ENCODE measurements around the gene HCAR3. TPM values are rescaled to one million over a fixed set of nuclear protein-coding genes. Genes with fewer than 3 reads are reported as not detected.

HCAR3 gene
- total and polyA plus RNA-seq, 2 experiments from 2014 or later: not detected

DNA sequence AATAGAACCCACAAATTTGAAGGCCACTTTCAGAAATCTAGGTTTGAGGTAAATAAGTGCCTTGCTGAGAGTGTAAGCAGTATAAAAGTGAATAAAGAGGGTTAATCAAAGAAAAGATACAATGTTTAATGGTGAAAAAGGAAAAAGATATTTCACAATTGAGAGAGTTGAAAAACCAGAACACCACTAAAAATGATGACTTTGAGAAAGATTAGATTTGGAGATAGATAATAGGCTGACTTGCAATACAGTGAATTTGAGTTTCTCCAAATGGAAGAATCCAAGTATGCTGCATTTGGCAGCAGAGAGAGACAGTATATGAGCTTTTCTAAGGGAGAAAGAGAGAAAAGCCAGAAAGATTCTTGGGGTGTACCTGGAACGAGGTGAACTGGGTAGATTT lies 38.2 kb upstream of the HCAR3 start:
- no peaks in the 10 kb centered on the region for H3K27me3 ChIP-seq (ENCODE audit: insufficient read depth)
- H3K4me1 ChIP-seq (ENCODE audit: insufficient read depth): peaks cover 13% of the 10 kb centered on the region
- H3K4me3 ChIP-seq: no peak overlapping the region
- Mint-ChIP-seq H3K27me3 (ENCODE audit: insufficient read depth, low read depth, poor library complexity) (peaks cover 5% of the 10 kb centered on the region), H3K9me3 (peaks cover 3% of the 10 kb centered on the region; the same call in 1 of the 3 replicates), H3K4me1 (peaks cover 24% of the 10 kb centered on the region), H3K36me3 (ENCODE audit: low read depth) (peaks cover 68% of the 10 kb centered on the region), H3K27ac (no peak overlapping the region), H3K4me3 (no peak overlapping the region)
- peaks cover 49% of the 10 kb centered on the region for H3K36me3 ChIP-seq (ENCODE audit: insufficient read depth)
- H4K20me1 ChIP-seq (replicated peaks; ENCODE audit: insufficient read depth): peaks cover 29% of the 10 kb centered on the region
- no peak overlapping the region for H2AFZ ChIP-seq
- no peak for TF ChIP-seq ZNF331 (CRISPR knock-in tag; IDR thresholded peaks at IDR 0.05; ENCODE audit: low read depth)
- no peak for TF ChIP-seq EZH2 (IDR thresholded peaks at IDR 0.05; ENCODE audit: low read depth, unreplicated experiment)
- TF ChIP-seq, protein P1, sequence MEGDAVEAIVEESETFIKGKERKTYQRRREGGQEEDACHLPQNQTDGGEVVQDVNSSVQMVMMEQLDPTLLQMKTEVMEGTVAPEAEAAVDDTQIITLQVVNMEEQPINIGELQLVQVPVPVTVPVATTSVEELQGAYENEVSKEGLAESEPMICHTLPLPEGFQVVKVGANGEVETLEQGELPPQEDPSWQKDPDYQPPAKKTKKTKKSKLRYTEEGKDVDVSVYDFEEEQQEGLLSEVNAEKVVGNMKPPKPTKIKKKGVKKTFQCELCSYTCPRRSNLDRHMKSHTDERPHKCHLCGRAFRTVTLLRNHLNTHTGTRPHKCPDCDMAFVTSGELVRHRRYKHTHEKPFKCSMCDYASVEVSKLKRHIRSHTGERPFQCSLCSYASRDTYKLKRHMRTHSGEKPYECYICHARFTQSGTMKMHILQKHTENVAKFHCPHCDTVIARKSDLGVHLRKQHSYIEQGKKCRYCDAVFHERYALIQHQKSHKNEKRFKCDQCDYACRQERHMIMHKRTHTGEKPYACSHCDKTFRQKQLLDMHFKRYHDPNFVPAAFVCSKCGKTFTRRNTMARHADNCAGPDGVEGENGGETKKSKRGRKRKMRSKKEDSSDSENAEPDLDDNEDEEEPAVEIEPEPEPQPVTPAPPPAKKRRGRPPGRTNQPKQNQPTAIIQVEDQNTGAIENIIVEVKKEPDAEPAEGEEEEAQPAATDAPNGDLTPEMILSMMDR (conservative IDR thresholded peaks at IDR 0.05; ENCODE audit: low read depth in 2 of 2): no peak
- TF ChIP-seq, protein P2, sequence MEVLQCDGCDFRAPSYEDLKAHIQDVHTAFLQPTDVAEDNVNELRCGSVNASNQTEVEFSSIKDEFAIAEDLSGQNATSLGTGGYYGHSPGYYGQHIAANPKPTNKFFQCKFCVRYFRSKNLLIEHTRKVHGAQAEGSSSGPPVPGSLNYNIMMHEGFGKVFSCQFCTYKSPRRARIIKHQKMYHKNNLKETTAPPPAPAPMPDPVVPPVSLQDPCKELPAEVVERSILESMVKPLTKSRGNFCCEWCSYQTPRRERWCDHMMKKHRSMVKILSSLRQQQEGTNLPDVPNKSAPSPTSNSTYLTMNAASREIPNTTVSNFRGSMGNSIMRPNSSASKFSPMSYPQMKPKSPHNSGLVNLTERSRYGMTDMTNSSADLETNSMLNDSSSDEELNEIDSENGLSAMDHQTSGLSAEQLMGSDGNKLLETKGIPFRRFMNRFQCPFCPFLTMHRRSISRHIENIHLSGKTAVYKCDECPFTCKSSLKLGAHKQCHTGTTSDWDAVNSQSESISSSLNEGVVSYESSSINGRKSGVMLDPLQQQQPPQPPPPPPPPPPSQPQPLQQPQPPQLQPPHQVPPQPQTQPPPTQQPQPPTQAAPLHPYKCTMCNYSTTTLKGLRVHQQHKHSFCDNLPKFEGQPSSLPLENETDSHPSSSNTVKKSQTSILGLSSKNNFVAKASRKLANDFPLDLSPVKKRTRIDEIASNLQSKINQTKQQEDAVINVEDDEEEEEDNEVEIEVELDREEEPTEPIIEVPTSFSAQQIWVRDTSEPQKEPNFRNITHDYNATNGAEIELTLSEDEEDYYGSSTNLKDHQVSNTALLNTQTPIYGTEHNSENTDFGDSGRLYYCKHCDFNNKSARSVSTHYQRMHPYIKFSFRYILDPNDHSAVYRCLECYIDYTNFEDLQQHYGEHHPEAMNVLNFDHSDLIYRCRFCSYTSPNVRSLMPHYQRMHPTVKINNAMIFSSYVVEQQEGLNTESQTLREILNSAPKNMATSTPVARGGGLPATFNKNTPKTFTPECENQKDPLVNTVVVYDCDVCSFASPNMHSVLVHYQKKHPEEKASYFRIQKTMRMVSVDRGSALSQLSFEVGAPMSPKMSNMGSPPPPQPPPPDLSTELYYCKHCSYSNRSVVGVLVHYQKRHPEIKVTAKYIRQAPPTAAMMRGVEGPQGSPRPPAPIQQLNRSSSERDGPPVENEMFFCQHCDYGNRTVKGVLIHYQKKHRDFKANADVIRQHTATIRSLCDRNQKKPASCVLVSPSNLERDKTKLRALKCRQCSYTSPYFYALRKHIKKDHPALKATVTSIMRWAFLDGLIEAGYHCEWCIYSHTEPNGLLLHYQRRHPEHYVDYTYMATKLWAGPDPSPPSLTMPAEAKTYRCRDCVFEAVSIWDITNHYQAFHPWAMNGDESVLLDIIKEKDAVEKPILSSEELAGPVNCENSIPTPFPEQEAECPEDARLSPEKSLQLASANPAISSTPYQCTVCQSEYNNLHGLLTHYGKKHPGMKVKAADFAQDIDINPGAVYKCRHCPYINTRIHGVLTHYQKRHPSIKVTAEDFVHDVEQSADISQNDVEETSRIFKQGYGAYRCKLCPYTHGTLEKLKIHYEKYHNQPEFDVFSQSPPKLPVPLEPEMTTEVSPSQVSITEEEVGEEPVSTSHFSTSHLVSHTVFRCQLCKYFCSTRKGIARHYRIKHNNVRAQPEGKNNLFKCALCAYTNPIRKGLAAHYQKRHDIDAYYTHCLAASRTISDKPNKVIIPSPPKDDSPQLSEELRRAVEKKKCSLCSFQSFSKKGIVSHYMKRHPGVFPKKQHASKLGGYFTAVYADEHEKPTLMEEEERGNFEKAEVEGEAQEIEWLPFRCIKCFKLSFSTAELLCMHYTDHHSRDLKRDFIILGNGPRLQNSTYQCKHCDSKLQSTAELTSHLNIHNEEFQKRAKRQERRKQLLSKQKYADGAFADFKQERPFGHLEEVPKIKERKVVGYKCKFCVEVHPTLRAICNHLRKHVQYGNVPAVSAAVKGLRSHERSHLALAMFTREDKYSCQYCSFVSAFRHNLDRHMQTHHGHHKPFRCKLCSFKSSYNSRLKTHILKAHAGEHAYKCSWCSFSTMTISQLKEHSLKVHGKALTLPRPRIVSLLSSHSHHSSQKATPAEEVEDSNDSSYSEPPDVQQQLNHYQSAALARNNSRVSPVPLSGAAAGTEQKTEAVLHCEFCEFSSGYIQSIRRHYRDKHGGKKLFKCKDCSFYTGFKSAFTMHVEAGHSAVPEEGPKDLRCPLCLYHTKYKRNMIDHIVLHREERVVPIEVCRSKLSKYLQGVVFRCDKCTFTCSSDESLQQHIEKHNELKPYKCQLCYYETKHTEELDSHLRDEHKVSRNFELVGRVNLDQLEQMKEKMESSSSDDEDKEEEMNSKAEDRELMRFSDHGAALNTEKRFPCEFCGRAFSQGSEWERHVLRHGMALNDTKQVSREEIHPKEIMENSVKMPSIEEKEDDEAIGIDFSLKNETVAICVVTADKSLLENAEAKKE (CRISPR knock-in tag; IDR thresholded peaks at IDR 0.05): no peak
- no peaks in the 10 kb centered on the region for H3K9me2 ChIP-seq (ENCODE audit: insufficient read depth)
- H3K79me2 ChIP-seq (replicated peaks; ENCODE audit: insufficient read depth): peaks cover 69% of the 10 kb centered on the region
- DNase-seq (ENCODE audit: low spot score): no peak
- no peaks in the 10 kb centered on the region for H3F3A ChIP-seq (replicated peaks; ENCODE audit: low read depth)
- H3K4me2 ChIP-seq: no peak overlapping the region
- H3K27ac ChIP-seq (ENCODE audit: low read depth): no peak overlapping the region
- ATAC-seq: no peak
